ENCODE data around the gene ZNF652. TPM values are rescaled to one million over a fixed set of nuclear protein-coding genes. Genes with fewer than 3 reads are reported as not detected.

Gene ZNF652
- total and polyA plus RNA-seq, 9 donors: 12.6 to 34.7 (median 17.0) TPM

DNA sequence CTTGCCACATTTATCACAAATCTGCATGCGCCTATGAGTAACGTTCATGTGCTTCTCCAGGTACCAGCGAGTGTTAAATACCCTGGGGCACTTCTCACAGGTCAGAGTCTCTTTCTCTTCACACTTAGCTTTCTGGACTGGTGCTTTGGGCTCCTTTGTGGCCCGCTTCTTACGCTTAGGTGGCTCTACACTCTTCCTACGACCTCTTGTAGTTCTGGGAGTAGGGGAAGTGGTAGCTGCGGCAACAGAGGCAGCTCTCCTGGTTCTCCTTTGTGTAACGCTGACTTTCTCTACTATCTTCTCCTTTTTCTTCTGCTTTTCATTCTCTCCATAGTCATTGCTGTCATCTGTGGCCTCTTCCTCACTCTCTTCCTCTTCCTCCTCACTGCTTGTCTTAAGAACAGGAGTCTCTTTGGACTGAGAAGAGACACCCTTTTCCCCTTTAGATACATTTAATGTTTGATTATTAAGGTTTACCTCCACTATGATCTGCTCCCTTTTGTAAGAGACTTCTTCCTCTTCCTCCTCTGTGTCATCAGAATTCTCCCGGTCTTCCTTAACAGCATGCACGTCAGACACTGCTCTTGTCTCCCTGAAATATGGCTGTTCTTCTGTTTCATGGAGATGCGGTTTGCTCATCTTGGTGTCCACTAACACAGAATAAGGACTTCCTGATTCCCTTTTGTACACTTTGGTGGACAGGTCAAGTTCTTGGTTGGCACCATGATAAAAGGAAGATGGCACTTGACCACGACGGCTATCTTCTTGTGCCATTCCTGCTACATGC is 45.0 kb downstream of the ZNF652 start:
- H3K9me3 ChIP-seq (replicated peaks; ENCODE audit: control insufficient read depth, low read depth, low read length): no peaks in the 10 kb centered on the region
- DNase-seq: no peak
- H3K4me3 ChIP-seq (ENCODE audit: low read length): no peak overlapping the region
- peaks cover 19% of the 10 kb centered on the region for H3K36me3 ChIP-seq (ENCODE audit: control insufficient read depth, insufficient read depth, low read length)
- WGBS (ENCODE audit: insufficient coverage): 92% methylated on average over 3 of the region's 13 CpGs
- H3K27ac ChIP-seq (ENCODE audit: low read length): no peak overlapping the region
- H3K27me3 ChIP-seq (ENCODE audit: control insufficient read depth, insufficient read depth, low read length): no peaks in the 10 kb centered on the region
- H3K4me1 ChIP-seq (ENCODE audit: control insufficient read depth, insufficient read depth, low read length): no peaks in the 10 kb centered on the region

DNA sequence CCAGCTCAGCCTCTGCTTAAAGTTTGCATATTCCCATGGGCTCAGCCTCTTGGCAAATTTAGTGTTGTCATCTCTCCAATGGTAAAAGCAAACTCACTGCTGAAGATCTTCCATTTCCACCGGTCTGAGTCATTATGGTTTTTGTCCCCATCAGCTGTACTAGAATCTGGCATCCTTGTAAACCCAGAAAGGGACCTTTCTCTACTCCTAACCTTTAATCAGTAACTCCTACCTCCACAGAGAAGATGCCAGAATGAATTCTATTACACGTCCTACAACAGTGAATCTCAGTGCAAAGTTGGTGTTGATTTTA is 45.8 kb downstream of the ZNF652 start:
- H3K27me3 ChIP-seq (ENCODE audit: control insufficient read depth, insufficient read depth, low read length): no peaks in the 10 kb centered on the region
- WGBS (ENCODE audit: insufficient coverage): 40% methylated on average over 1 of the region's 2 CpGs
- DNase-seq: no peak
- H3K36me3 ChIP-seq (ENCODE audit: control insufficient read depth, insufficient read depth, low read length): peaks cover 25% of the 10 kb centered on the region
- H3K9me3 ChIP-seq (replicated peaks; ENCODE audit: control insufficient read depth, low read depth, low read length): no peaks in the 10 kb centered on the region
- H3K27ac ChIP-seq (ENCODE audit: low read length): no peak overlapping the region
- no peaks in the 10 kb centered on the region for H3K4me1 ChIP-seq (ENCODE audit: control insufficient read depth, insufficient read depth, low read length)
- no peak overlapping the region for H3K4me3 ChIP-seq (ENCODE audit: low read length)

DNA sequence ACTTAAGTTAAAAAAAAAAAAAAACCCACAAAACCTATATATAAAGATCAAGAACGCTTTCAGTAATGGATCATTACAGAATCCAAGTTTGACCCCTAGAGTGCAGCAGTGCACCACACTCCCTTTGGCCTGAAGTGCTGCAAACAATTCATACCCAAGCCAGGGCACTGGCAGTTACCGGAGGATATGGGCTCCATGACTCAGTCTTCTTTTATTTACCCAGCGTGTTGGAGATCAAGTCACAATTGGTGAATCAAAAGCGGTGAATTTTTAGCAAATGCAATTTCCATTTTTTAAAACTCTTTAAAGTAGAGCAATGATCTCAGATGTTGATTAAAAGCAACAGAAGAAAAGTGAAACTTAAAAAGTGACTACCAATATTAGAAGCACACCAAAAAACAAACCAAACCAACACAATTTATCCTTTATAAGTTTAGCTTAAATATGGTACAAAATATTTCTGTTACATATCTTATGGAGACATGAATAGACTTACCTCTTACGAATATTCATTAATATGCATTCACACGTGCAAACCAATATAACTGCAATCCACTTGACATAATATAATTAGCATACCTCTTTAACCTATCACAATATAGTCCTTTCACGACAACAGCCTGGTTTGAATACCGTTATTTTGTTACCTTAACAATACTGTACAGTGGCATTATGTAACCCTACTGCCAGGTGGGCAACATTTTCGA is 46.3 kb downstream of the ZNF652 start:
- H3K36me3 ChIP-seq (ENCODE audit: control insufficient read depth, insufficient read depth, low read length): peaks cover 26% of the 10 kb centered on the region
- peak; percentile 79 for DNase-seq
- H3K27ac ChIP-seq (ENCODE audit: low read length): no peak overlapping the region
- H3K4me3 ChIP-seq (ENCODE audit: low read length): no peak overlapping the region
- no peaks in the 10 kb centered on the region for H3K4me1 ChIP-seq (ENCODE audit: control insufficient read depth, insufficient read depth, low read length)
- H3K27me3 ChIP-seq (ENCODE audit: control insufficient read depth, insufficient read depth, low read length): no peaks in the 10 kb centered on the region
- WGBS (ENCODE audit: insufficient coverage): 67% methylated on average over 5 of the region's 9 CpGs
- H3K9me3 ChIP-seq (replicated peaks; ENCODE audit: control insufficient read depth, low read depth, low read length): no peaks in the 10 kb centered on the region

DNA sequence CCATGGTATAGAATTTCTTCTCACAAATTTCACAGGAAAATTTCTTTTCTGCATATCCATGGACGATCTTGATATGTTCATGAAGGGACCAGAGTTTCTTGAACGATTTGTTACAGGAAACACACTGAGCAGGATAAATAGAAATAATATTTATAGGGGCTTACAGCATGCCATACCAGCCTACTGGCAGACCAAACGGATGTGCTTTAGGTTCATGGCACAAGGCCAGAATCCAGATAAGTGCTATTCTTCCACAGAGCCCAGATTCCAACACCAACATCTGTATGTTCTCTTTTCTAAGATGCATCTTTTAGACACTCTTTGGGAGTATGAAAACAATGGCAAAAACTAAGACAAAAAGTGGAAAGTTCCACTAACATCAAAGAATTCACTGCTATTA is 49.3 kb downstream of the ZNF652 start:
- no peak for DNase-seq
- 50% methylated on average over 1 of the region's 3 CpGs for WGBS (ENCODE audit: insufficient coverage)

DNA sequence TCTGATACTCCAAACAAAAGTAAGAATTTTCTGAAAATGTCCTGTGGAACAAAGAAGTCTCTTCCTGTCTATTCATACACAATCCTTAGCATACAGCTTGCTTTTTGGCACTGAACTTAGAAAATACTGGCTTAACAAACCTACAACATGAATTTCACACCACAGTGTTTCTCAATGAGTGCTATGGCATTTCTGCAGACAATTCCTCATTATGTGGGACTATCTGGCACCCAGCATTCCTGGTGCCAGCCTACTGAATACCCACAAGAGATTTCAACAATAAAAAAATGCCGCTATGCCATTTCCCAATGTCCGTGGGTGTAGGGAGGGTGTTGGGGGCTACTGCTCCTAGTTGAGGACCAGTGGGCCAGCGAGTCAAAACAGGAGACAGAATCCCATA is 62.1 kb downstream of the ZNF652 start:
- no peak for DNase-seq
- no CpG with 5 or more reads among the region's 3 CpGs for WGBS (ENCODE audit: insufficient coverage)
- Histone ChIP-seq H3K27ac (ENCODE audit: low read length) (no peak overlapping the region), H3K9me3 (replicated peaks; ENCODE audit: control insufficient read depth, low read depth, low read length) (no peaks in the 10 kb centered on the region), H3K36me3 (ENCODE audit: control insufficient read depth, insufficient read depth, low read length) (peaks cover 19% of the 10 kb centered on the region), H3K4me1 (ENCODE audit: control insufficient read depth, insufficient read depth, low read length) (no peaks in the 10 kb centered on the region), H3K4me3 (ENCODE audit: low read length) (no peak overlapping the region), H3K27me3 (ENCODE audit: control insufficient read depth, insufficient read depth, low read length) (no peaks in the 10 kb centered on the region)

More for the DNA sequence above, 49.3 kb downstream of the ZNF652 start:
- Histone ChIP-seq H3K4me1 (ENCODE audit: control insufficient read depth, insufficient read depth, low read length) (no peaks in the 10 kb centered on the region), H3K27ac (ENCODE audit: low read length) (no peak overlapping the region), H3K36me3 (ENCODE audit: control insufficient read depth, insufficient read depth, low read length) (peaks cover 29% of the 10 kb centered on the region), H3K4me3 (ENCODE audit: low read length) (no peak overlapping the region), H3K9me3 (replicated peaks; ENCODE audit: control insufficient read depth, low read depth, low read length) (no peaks in the 10 kb centered on the region), H3K27me3 (ENCODE audit: control insufficient read depth, insufficient read depth, low read length) (no peaks in the 10 kb centered on the region)

DNA sequence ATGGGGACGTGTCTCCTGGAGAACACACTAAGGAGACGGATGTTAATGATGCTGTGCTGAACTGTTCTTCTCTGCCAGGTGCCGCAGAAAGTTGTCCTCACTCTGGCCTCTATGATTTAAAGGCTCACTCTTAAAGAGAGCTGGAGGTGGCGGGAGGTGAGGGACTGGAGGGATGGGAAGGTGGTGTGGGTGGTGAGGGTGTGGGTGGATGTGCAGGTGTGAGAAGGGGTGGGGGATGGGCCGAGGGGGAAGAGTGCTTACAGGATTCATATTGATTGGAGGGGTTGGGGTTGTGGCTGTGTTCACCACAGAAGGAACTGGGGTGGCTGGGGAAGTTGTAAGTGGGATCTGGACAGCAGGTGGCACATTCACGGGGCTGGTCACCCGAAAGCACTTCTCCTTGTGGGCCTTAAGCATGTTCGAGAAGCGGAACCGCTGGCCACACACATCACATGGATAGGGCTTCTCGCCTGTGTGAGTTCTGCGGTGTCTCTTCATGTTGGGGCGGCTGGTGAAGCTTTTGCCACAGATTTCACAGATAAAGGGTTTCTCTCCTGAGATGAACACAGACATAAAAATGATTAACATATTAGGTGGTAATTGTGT is 63.6 kb downstream of the ZNF652 start:
- DNase-seq: no peak
- Histone ChIP-seq H3K9me3 (replicated peaks; ENCODE audit: control insufficient read depth, low read depth, low read length) (no peaks in the 10 kb centered on the region), H3K27ac (ENCODE audit: low read length) (no peak overlapping the region), H3K4me1 (ENCODE audit: control insufficient read depth, insufficient read depth, low read length) (no peaks in the 10 kb centered on the region), H3K36me3 (ENCODE audit: control insufficient read depth, insufficient read depth, low read length) (peaks cover 19% of the 10 kb centered on the region), H3K27me3 (ENCODE audit: control insufficient read depth, insufficient read depth, low read length) (no peaks in the 10 kb centered on the region), H3K4me3 (ENCODE audit: low read length) (no peak overlapping the region)
- 87% methylated on average over 11 of the region's 13 CpGs for WGBS (ENCODE audit: insufficient coverage)

DNA sequence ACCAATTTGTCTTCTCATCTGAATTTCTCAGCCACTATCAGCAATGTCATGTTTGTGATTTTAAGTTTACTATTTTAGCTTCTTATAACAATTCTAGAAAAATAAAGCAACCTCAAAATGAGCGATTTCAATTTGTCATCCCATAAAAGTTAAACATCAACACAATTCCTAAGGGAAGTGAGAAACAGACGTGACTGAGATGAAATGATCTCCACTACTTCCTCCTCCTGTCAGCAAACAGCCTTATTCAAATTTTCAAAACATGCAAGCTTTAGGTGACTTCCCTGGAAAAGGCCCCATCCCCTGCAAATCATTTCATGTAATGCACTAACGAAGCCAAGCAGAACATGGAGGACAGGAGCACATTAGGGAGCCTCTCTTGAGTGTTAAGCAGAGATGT is 64.9 kb downstream of the ZNF652 start:
- Histone ChIP-seq H3K4me1 (ENCODE audit: control insufficient read depth, insufficient read depth, low read length) (no peaks in the 10 kb centered on the region), H3K27me3 (ENCODE audit: control insufficient read depth, insufficient read depth, low read length) (no peaks in the 10 kb centered on the region), H3K27ac (ENCODE audit: low read length) (no peak overlapping the region), H3K36me3 (ENCODE audit: control insufficient read depth, insufficient read depth, low read length) (peaks cover 19% of the 10 kb centered on the region), H3K4me3 (ENCODE audit: low read length) (no peak overlapping the region), H3K9me3 (replicated peaks; ENCODE audit: control insufficient read depth, low read depth, low read length) (no peaks in the 10 kb centered on the region)
- no peak for DNase-seq
- WGBS (ENCODE audit: insufficient coverage): no CpG with 5 or more reads among the region's 3 CpGs

DNA sequence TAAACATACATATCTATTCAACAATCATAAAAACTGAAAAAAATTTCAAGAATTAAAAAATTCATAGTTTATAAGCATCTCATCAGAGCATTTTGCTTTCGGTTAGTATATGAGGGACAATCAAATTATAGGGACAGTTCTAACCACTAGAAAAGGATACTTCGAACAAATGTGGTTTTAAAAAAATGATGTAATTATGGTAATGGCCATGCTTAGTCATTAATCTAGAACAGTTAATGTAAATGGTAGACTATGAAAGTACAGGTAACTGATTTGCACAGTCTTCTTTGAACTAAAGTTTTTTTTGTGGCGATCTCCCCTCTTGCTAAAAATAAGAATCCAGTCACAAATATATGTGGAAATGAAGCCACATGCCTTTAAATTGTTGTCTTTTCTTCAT is 67.9 kb downstream of the ZNF652 start:
- H3K4me3 ChIP-seq (ENCODE audit: low read length): no peak overlapping the region
- no CpG with 5 or more reads among the region's 3 CpGs for WGBS (ENCODE audit: insufficient coverage)
- no peaks in the 10 kb centered on the region for H3K9me3 ChIP-seq (replicated peaks; ENCODE audit: control insufficient read depth, low read depth, low read length)
- peaks cover 18% of the 10 kb centered on the region for H3K36me3 ChIP-seq (ENCODE audit: control insufficient read depth, insufficient read depth, low read length)
- no peak overlapping the region for H3K27ac ChIP-seq (ENCODE audit: low read length)
- H3K4me1 ChIP-seq (ENCODE audit: control insufficient read depth, insufficient read depth, low read length): no peaks in the 10 kb centered on the region
- no peak for DNase-seq
- no peaks in the 10 kb centered on the region for H3K27me3 ChIP-seq (ENCODE audit: control insufficient read depth, insufficient read depth, low read length)

DNA sequence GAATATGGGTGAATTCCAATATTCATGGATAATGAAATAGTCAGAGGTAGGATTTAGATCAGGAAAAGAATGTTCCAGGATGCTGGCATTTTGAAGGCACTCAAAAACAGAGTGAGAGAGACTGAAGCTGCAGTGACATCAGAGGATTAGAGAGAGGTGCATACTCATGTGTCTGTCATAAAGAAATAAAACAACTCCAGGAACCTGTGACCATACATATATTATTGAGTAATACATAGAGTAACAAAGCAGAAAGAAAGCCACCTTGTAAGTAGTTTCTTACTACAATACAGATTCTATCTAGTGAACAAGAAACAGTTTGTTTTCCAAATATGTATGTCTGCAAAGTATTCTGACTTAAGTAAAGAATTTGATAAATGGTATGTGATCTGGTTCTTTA is 69.1 kb downstream of the ZNF652 start:
- H3K27ac ChIP-seq (ENCODE audit: low read length): no peak overlapping the region
- H3K9me3 ChIP-seq (replicated peaks; ENCODE audit: control insufficient read depth, low read depth, low read length): no peaks in the 10 kb centered on the region
- H3K27me3 ChIP-seq (ENCODE audit: control insufficient read depth, insufficient read depth, low read length): no peaks in the 10 kb centered on the region
- H3K4me1 ChIP-seq (ENCODE audit: control insufficient read depth, insufficient read depth, low read length): no peaks in the 10 kb centered on the region
- H3K36me3 ChIP-seq (ENCODE audit: control insufficient read depth, insufficient read depth, low read length): peaks cover 10% of the 10 kb centered on the region
- H3K4me3 ChIP-seq (ENCODE audit: low read length): no peak overlapping the region
- no peak for DNase-seq

DNA sequence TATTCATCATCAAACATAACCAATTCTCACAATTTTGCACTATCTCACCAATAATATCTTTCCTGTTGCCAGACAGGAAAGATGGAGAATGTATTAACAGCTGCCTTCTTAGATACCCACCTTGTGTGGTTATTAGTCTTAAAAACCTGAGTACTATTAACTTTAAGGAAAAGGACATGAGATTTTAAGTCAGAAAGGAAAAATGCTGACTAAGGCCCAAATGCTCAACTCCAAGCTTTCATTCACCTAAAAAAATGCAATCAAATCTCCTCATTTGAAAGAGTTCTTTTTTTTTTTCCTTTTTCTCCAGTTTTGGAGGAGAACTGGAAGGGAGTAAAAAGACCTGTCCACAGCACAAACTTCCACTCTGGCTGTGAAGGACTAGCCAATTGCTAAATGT is 70.1 kb downstream of the ZNF652 start:
- Histone ChIP-seq H3K27me3 (ENCODE audit: control insufficient read depth, insufficient read depth, low read length) (no peaks in the 10 kb centered on the region), H3K36me3 (ENCODE audit: control insufficient read depth, insufficient read depth, low read length) (peaks cover 8% of the 10 kb centered on the region), H3K9me3 (replicated peaks; ENCODE audit: control insufficient read depth, low read depth, low read length) (no peaks in the 10 kb centered on the region), H3K4me1 (ENCODE audit: control insufficient read depth, insufficient read depth, low read length) (no peaks in the 10 kb centered on the region), H3K4me3 (ENCODE audit: low read length) (no peak overlapping the region), H3K27ac (ENCODE audit: low read length) (no peak overlapping the region)
- DNase-seq: no peak

Data from muscle of leg (tissue), 11 donors.